Peyer's patch (tissue), 4 donors: ENCODE data around the gene TRAFD1.

ENCODE experiments used
- POLR2A ChIP-seq, 2 donors: fragments of 450-650 bp; IDR thresholded peaks; one replicate each; pipeline ENCODE4 v1.5.1; 2017; ENCODE audit warnings: antibody characterized with exemption in 2 of 2, mild to moderate bottlenecking in 2 of 2, moderate library complexity in 2 of 2
- TF ChIP-seq, protein P1 (sequence below), 6 experiments: fragments of 450-650 bp in 4 of 6; fragments of 200-600 bp in 2 of 6; sonication (generic) in 1 of 6; IDR thresholded peaks; one replicate each; pipeline ENCODE4 v1.5.1; 2017 to 2019; ENCODE audit warnings: antibody characterized with exemption in 6 of 6, mild to moderate bottlenecking in 3 of 6, moderate library complexity in 1 of 6

- TF ChIP-seq, protein P1, sequence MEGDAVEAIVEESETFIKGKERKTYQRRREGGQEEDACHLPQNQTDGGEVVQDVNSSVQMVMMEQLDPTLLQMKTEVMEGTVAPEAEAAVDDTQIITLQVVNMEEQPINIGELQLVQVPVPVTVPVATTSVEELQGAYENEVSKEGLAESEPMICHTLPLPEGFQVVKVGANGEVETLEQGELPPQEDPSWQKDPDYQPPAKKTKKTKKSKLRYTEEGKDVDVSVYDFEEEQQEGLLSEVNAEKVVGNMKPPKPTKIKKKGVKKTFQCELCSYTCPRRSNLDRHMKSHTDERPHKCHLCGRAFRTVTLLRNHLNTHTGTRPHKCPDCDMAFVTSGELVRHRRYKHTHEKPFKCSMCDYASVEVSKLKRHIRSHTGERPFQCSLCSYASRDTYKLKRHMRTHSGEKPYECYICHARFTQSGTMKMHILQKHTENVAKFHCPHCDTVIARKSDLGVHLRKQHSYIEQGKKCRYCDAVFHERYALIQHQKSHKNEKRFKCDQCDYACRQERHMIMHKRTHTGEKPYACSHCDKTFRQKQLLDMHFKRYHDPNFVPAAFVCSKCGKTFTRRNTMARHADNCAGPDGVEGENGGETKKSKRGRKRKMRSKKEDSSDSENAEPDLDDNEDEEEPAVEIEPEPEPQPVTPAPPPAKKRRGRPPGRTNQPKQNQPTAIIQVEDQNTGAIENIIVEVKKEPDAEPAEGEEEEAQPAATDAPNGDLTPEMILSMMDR (IDR thresholded peaks at IDR 0.05), result no peak
- TF ChIP-seq POLR2A (IDR thresholded peaks at IDR 0.05), result no peak
Observed at GRCh38 chr12:112126911-112127310, 1.6 kb downstream of the TRAFD1 start.
